Thyroid gland (tissue), 4 donors: ENCODE data around the gene PCED1A. TPM values are rescaled to one million over a fixed set of nuclear protein-coding genes. Genes with fewer than 3 reads are reported as not detected.

Experiments
- DNase-seq, 2 donors: peaks; one replicate each; pipeline ENCODE4 v3.0.0-alpha.2; 2019
- H3K27ac ChIP-seq, 3 donors: fragments of 200-600 bp; sonication (generic); 1 replicate in 2 of 3; 2 replicates in 1 of 3; pipeline ENCODE4 v1.5.1; 2016 to 2019; ENCODE audit warnings: mild to moderate bottlenecking in 1 of 3, moderate library complexity in 1 of 3
- H3K27me3 ChIP-seq: fragments of 200-600 bp; sonication (generic); one replicate; pipeline ENCODE4 v1.5.1; 2019
- H3K36me3 ChIP-seq, 2 donors: fragments of 200-600 bp; sonication (generic); one replicate each; pipeline ENCODE4 v1.5.1; 2016 to 2019
- H3K4me1 ChIP-seq, 2 donors: fragments of 200-600 bp; sonication (generic); one replicate each; pipeline ENCODE4 v1.5.1; 2017 to 2019
- H3K4me3 ChIP-seq, 3 donors: fragments of 200-600 bp; sonication (generic); replicated peaks in 1 of 3; 1 replicate in 2 of 3; 2 replicates in 1 of 3; pipeline ENCODE4 v1.5.1; 2016; ENCODE audit warnings: mild to moderate bottlenecking in 1 of 3
- H3K9me3 ChIP-seq: fragments of 200-600 bp; sonication (generic); one replicate; pipeline ENCODE4 v1.5.1; 2017
- POLR2A ChIP-seq, 2 donors: fragments of 450-650 bp; IDR thresholded peaks; one replicate each; pipeline ENCODE4 v1.6.1; 2017; ENCODE audit warnings: antibody characterized with exemption in 2 of 2, mild to moderate bottlenecking in 2 of 2, moderate library complexity in 1 of 2
- WGBS, 2 donors: methylation state at CpG; one replicate each; pipeline ENCODE4 v1.1.5; 2017; 5-methylcytosine and 5-hydroxymethylcytosine counted together
- intact Hi-C: fragments of 100-400 bp; cut with DNase I; formaldehyde crosslinking; loops from one replicate; pipeline ENCODE4 v1.15.1; 2023
- total RNA-seq, 4 donors: library from RNA; depleted of rRNA; stranded (reverse); fragments of >200 nt; gene quantifications; one replicate each; pipeline ENCODE4 v1.2.3, GENCODE V29; 2016
- TF ChIP-seq, protein P1 (sequence below), 6 experiments: fragments of 200-600 bp in 3 of 6; fragments of 450-650 bp in 3 of 6; sonication (generic) in 3 of 6; IDR thresholded peaks; one replicate each; pipeline ENCODE4 v1.5.1; 2016 to 2019; ENCODE audit warnings: antibody characterized with exemption in 6 of 6, mild to moderate bottlenecking in 2 of 6, inconsistent platforms in 1 of 6, moderate library complexity in 1 of 6

PCED1A gene
- total RNA-seq, 4 donors from 2014 or later, result 38.0 to 95.9 (median 63.4) TPM

DNA sequence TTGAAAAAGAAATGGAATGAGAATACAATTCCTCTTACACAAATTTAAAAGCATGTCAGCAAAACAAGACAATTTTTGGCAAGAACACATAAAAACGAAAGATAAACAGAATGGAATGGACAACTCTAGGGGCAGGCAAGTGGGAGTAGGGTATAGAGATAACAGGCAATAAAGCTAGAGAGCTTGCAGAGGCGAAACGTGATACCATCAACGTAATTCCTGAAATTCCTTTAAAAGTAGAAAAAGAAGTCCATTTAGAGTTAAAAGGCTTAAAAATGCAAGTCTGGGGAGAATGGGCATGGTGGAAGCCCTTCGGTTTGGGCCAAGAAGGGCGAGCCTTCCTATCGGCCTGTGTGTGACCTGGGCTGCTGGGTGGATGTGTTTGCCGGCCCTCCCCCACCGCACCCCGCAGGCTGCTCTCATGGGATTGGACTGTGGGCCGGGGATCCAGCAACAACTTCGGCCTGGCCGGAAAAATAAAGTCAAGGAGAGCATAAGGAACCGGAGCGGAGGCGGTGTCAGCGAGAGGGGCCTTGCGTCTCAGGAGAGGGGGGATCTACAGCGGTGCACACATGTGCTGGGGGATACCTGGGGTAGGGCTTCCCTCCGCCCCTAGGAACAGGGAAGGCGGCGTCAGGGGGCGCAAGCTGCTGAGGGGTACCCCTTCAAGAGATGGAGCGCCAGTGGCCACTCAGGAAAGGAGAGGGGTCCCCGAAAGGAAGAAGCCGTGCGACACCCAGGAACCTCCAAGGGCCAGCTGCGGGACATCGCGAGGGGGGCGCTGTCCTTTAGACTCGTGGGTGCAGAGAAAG lies 20.2 kb downstream of the PCED1A start:
- DNase-seq, result no peak
- WGBS, 2 donors, result 44 to 46% methylated on average over 30 to 31 of the region's 32 CpGs
- TF ChIP-seq, protein P1, sequence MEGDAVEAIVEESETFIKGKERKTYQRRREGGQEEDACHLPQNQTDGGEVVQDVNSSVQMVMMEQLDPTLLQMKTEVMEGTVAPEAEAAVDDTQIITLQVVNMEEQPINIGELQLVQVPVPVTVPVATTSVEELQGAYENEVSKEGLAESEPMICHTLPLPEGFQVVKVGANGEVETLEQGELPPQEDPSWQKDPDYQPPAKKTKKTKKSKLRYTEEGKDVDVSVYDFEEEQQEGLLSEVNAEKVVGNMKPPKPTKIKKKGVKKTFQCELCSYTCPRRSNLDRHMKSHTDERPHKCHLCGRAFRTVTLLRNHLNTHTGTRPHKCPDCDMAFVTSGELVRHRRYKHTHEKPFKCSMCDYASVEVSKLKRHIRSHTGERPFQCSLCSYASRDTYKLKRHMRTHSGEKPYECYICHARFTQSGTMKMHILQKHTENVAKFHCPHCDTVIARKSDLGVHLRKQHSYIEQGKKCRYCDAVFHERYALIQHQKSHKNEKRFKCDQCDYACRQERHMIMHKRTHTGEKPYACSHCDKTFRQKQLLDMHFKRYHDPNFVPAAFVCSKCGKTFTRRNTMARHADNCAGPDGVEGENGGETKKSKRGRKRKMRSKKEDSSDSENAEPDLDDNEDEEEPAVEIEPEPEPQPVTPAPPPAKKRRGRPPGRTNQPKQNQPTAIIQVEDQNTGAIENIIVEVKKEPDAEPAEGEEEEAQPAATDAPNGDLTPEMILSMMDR (IDR thresholded peaks at IDR 0.05), result no peak
- TF ChIP-seq POLR2A (IDR thresholded peaks at IDR 0.05), result no peak
- no peaks in the 10 kb centered on the region for H3K36me3 ChIP-seq
- H3K4me1 ChIP-seq, result peaks cover 0 to 7% of the 10 kb centered on the region in 2 donors
- no peaks in the 10 kb centered on the region for H3K9me3 ChIP-seq
- intact Hi-C loops, result no loop called here
- no peak overlapping the region for H3K27ac ChIP-seq
- peaks cover 12% of the 10 kb centered on the region for H3K27me3 ChIP-seq
- no peak overlapping the region for H3K4me3 ChIP-seq

DNA sequence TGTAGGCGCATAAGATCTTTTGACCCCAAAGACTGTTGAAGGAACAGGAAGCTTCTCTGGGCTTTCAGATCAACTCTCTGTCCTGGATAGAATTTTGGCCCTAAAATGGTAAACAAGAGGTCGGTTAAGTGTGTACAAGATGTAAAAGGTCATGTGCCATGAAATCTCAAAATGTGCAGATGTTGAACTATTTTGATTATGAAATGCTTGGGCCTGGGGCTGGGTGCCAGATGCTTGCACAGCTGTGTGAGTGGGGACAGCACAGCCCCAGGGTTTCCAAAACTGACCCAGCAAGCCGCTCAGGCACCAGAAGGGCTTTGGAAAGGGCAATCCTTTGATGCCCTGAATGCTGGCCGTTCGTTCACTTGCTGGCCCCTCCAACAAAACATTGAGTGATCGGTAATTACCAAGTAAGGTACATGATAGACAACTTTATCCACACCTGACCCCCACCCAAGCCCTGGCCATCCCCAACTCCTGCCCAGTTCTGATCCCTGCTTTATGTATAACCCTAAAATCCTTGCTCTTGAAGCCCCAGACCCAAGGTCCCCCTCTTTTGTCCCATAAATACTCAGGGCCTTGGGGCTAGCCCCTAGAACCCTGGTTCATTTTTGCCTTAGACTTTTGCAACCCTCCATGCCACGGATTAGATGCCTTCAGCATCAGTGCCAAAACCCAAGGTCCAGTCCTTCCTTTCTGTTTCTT lies 22.4 kb downstream of the PCED1A start:
- intact Hi-C loops, result no loop called here
- Histone ChIP-seq H3K36me3 (no peaks in the 10 kb centered on the region), H3K4me1 (peaks cover 0 to 7% of the 10 kb centered on the region in 2 donors), H3K27ac (no peak overlapping the region), H3K4me3 (no peak overlapping the region), H3K9me3 (no peaks in the 10 kb centered on the region), H3K27me3 (peaks cover 12% of the 10 kb centered on the region)
- TF ChIP-seq POLR2A (IDR thresholded peaks at IDR 0.05), result no peak
- TF ChIP-seq, protein P1 (IDR thresholded peaks at IDR 0.05), result no peak
- WGBS, 2 donors, result 89 to 90% methylated on average over 7 of the region's 7 CpGs
- no peak for DNase-seq

GRCh38 chr20:2817341-2817726 lies 23.1 kb downstream of the PCED1A start:
- Histone ChIP-seq H3K9me3 (no peaks in the 10 kb centered on the region), H3K27me3 (peaks cover 12% of the 10 kb centered on the region), H3K27ac (no peak overlapping the region), H3K36me3 (no peaks in the 10 kb centered on the region), H3K4me1 (peaks cover 0 to 7% of the 10 kb centered on the region in 2 donors), H3K4me3 (no peak overlapping the region)
- TF ChIP-seq, protein P1 (IDR thresholded peaks at IDR 0.05), result no peak
- no peak for TF ChIP-seq POLR2A (IDR thresholded peaks at IDR 0.05)
- intact Hi-C loops, result no loop called here
- WGBS, 2 donors, result 94 to 100% methylated on average over 2 of the region's 2 CpGs
- DNase-seq, result no peak

DNA sequence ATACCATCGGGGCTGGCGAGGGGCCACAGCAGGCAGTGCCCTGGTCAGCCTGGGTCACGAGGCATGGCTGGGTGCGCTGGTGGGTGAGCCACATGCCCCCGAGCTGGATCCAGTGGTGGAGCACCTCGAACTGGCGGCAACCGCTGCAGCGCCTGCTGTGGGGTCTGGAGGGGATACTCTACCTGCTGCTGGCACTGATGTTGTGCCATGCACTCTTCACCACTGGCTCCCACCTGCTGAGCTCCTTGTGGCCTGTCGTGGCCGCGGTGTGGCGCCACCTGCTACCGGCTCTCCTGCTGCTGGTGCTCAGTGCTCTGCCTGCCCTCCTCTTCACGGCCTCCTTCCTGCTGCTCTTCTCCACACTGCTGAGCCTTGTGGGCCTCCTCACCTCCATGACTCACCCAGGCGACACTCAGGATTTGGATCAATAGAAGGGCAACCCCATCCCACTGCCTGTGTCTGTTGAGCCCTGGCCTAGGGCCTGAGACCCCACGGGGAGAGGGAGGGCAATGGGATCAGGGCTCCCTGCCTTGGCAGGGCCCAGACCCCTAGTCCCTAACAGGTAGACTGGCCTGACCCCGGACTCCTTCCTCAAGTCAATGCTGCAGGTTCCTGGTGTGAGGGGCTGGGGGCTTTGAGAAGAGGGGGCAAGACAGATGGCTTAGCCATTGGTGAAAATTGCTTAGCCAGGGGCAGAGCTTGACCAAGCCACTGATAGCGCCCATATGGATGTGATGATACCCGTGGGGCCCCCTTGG lies 23.7 kb downstream of the PCED1A start:
- no peaks in the 10 kb centered on the region for H3K36me3 ChIP-seq
- no peak overlapping the region for H3K4me3 ChIP-seq
- intact Hi-C loops, result no loop called here
- peaks cover 0 to 7% of the 10 kb centered on the region in 2 donors for H3K4me1 ChIP-seq
- no peaks in the 10 kb centered on the region for H3K9me3 ChIP-seq
- TF ChIP-seq, protein P1 (IDR thresholded peaks at IDR 0.05), result no peak
- no peak for TF ChIP-seq POLR2A (IDR thresholded peaks at IDR 0.05)
- 62 to 73% methylated on average over 8 to 10 of the region's 20 CpGs for WGBS, 2 donors
- H3K27me3 ChIP-seq, result peaks cover 12% of the 10 kb centered on the region
- no peak overlapping the region for H3K27ac ChIP-seq
- no peak for DNase-seq
